Measurements from ENCODE around the gene INSIG2. TPM values are rescaled to one million over a fixed set of nuclear protein-coding genes. Genes with fewer than 3 reads are reported as not detected.

INSIG2 gene
- total RNA-seq, 2 donors from 2014 or later: 23.1 to 48.9 TPM

Other genes with a start within 250 kb of the INSIG2 start
- gene CCDC93, start 74.4 kb upstream of the INSIG2 start, total RNA-seq: 10 to 100 TPM; 34.1 to 39.3 TPM